GM21360 (cell line): Measurements from ENCODE around the gene NEURL1B.

ENCODE experiments used
- ATAC-seq: cut with Tn5 transposase; IDR thresholded peaks from one replicate; pipeline ENCODE4 v1.9.1; 2021; ENCODE audit warnings: mild to moderate bottlenecking, moderate library complexity; ENCODE audit not compliant: unreplicated experiment

Gene NEURL1B

GRCh38 chr5:172727551-172727950 lies 86.5 kb downstream of the NEURL1B start:
- ATAC-seq: no peak

GRCh38 chr5:172728481-172729241 lies 87.6 kb downstream of the NEURL1B start:
- ATAC-seq: no peak

GRCh38 chr5:172729588-172729987 lies 88.5 kb downstream of the NEURL1B start:
- no peak for ATAC-seq

- no peak for ATAC-seq
These were observed 89.2 kb downstream of the NEURL1B start for GRCh38 chr5:172730222-172730621.

GRCh38 chr5:172730981-172731679 lies 90.1 kb downstream of the NEURL1B start:
- no peak for ATAC-seq

GRCh38 chr5:172731680-172732074 lies 90.6 kb downstream of the NEURL1B start:
- no peak for ATAC-seq

GRCh38 chr5:172732201-172732865 lies 91.3 kb downstream of the NEURL1B start:
- no peak for ATAC-seq

- ATAC-seq: no peak
These were observed 92.3 kb downstream of the NEURL1B start for GRCh38 chr5:172733131-172733973.

GRCh38 chr5:172733974-172734346 lies 92.9 kb downstream of the NEURL1B start:
- ATAC-seq: no peak

GRCh38 chr5:172735141-172735831 lies 94.2 kb downstream of the NEURL1B start:
- no peak for ATAC-seq

GRCh38 chr5:172736508-172737135 lies 95.6 kb downstream of the NEURL1B start:
- ATAC-seq: no peak

- ATAC-seq: no peak
These were observed 98.3 kb downstream of the NEURL1B start for GRCh38 chr5:172739375-172739774.

- no peak for ATAC-seq
These were observed 99.6 kb downstream of the NEURL1B start for GRCh38 chr5:172740428-172741205.
